Left hindlimb (tissue), 1 donor: ENCODE data around the gene KDR.
A peak's percentile ranks its signal among the peaks of the same experiment; 100 is the strongest.

Experiments used
- DNase-seq: peaks from one replicate; pipeline ENCODE4 v3.0.0-alpha.2; 2018

Gene KDR

GRCh38 chr4:55122235-55122634 lies 3.2 kb downstream of the KDR start:
- no peak for DNase-seq

GRCh38 chr4:55121246-55121645 lies 4.1 kb downstream of the KDR start:
- DNase-seq: no peak

GRCh38 chr4:55118397-55118796 lies 7.0 kb downstream of the KDR start:
- DNase-seq: no peak

- DNase-seq: no peak
These were observed 7.9 kb downstream of the KDR start for GRCh38 chr4:55117511-55117910.

GRCh38 chr4:55116450-55116849 lies 8.9 kb downstream of the KDR start:
- no peak for DNase-seq

- no peak for DNase-seq
These were observed 13.8 kb downstream of the KDR start for GRCh38 chr4:55111601-55112000.

- no peak for DNase-seq
These were observed 15.3 kb downstream of the KDR start for GRCh38 chr4:55110131-55110530.

GRCh38 chr4:55107054-55107453 lies 18.3 kb downstream of the KDR start:
- DNase-seq: no peak

GRCh38 chr4:55103224-55103623 lies 22.2 kb downstream of the KDR start:
- DNase-seq: no peak

- no peak for DNase-seq
These were observed 25.6 kb downstream of the KDR start for GRCh38 chr4:55099816-55100215.

GRCh38 chr4:55098456-55099204 lies 26.8 kb downstream of the KDR start:
- no peak for DNase-seq

GRCh38 chr4:55096619-55097018 lies 28.8 kb downstream of the KDR start:
- no peak for DNase-seq

GRCh38 chr4:55096045-55096444 lies 29.4 kb downstream of the KDR start:
- DNase-seq: no peak

GRCh38 chr4:55092504-55092903 lies 32.9 kb downstream of the KDR start:
- DNase-seq: no peak

- no peak for DNase-seq
These were observed 35.5 kb downstream of the KDR start for GRCh38 chr4:55089916-55090315.

- no peak for DNase-seq
These were observed 37.5 kb downstream of the KDR start for GRCh38 chr4:55087913-55088260.

- DNase-seq: no peak
These were observed 38.1 kb downstream of the KDR start for GRCh38 chr4:55087009-55087912.

GRCh38 chr4:55086578-55086977 lies 38.8 kb downstream of the KDR start:
- no peak for DNase-seq

- no peak for DNase-seq
These were observed 41.7 kb downstream of the KDR start for GRCh38 chr4:55083735-55084134.

- no peak for DNase-seq
These were observed 42.6 kb downstream of the KDR start for GRCh38 chr4:55082756-55083155.

- DNase-seq: no peak
These were observed 45.1 kb downstream of the KDR start for GRCh38 chr4:55080174-55080865.

- no peak for DNase-seq
These were observed 45.8 kb downstream of the KDR start for GRCh38 chr4:55079451-55080173.

- DNase-seq: peak; percentile 60
These were observed 46.4 kb downstream of the KDR start for GRCh38 chr4:55078987-55079386.
